Breast epithelium (tissue), 3 donors: ENCODE results near the gene CPLX4.

Source experiments
- POLR2A ChIP-seq: fragments of 450-650 bp; IDR thresholded peaks from one replicate; pipeline ENCODE4 v1.6.1; 2016; ENCODE audit warnings: antibody characterized with exemption, mild to moderate bottlenecking, moderate library complexity
- POLR2AphosphoS5 ChIP-seq, 3 donors: sonication (generic); formaldehyde crosslinking; IDR thresholded peaks; one replicate each; pipeline ENCODE4 v1.6.1; 2017; ENCODE audit warnings: antibody characterized with exemption in 3 of 3
- TF ChIP-seq, protein P1 (sequence below), 3 donors: fragments of 450-650 bp; IDR thresholded peaks; one replicate each; pipeline ENCODE4 v1.5.1; 2016 to 2017; ENCODE audit warnings: antibody characterized with exemption in 3 of 3, mild to moderate bottlenecking in 3 of 3, moderate library complexity in 3 of 3

DNA sequence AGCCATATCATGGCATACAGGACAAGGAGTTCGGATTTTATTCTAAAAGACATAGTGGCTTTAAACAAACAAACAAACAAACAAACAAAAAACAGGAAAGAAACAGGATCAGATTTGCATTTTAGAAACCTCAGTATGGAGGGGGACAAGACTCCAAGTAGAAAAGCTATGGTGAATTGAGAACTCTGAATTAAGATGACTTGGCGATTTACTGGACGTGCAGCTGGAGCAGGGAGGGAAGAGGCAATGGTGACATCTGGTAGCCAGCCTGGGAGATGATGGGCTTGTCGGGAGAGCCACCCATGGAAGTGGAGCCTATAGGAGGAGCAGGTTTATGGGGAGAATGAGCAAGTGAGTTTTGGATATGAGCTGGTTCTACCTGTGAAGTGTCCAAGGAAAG lies 13.2 kb downstream of the CPLX4 start:
- TF ChIP-seq, protein P1, sequence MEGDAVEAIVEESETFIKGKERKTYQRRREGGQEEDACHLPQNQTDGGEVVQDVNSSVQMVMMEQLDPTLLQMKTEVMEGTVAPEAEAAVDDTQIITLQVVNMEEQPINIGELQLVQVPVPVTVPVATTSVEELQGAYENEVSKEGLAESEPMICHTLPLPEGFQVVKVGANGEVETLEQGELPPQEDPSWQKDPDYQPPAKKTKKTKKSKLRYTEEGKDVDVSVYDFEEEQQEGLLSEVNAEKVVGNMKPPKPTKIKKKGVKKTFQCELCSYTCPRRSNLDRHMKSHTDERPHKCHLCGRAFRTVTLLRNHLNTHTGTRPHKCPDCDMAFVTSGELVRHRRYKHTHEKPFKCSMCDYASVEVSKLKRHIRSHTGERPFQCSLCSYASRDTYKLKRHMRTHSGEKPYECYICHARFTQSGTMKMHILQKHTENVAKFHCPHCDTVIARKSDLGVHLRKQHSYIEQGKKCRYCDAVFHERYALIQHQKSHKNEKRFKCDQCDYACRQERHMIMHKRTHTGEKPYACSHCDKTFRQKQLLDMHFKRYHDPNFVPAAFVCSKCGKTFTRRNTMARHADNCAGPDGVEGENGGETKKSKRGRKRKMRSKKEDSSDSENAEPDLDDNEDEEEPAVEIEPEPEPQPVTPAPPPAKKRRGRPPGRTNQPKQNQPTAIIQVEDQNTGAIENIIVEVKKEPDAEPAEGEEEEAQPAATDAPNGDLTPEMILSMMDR (IDR thresholded peaks at IDR 0.05) = no peak
- no peak for TF ChIP-seq POLR2A
- TF ChIP-seq POLR2AphosphoS5 (IDR thresholded peaks at IDR 0.05) = no peak
